HUES6 (cell line): ENCODE data around the gene UBE2L3.

Experiments used
- H3K27ac ChIP-seq: 2 replicates; pipeline ENCODE4 v1.7.0; 2013; ENCODE audit warnings: low read depth, mild to moderate bottlenecking, low read length, inconsistent platforms
- H3K27me3 ChIP-seq: 2 replicates; pipeline ENCODE4 v1.6.1; 2013; ENCODE audit warnings: low read length; ENCODE audit not compliant: control insufficient read depth, insufficient read depth
- H3K36me3 ChIP-seq: 2 replicates; pipeline ENCODE4 v1.6.1; 2013; ENCODE audit warnings: low read length; ENCODE audit not compliant: control insufficient read depth, insufficient read depth
- H3K4me1 ChIP-seq: 2 replicates; pipeline ENCODE4 v1.6.1; 2013; ENCODE audit warnings: low read length; ENCODE audit not compliant: control insufficient read depth, insufficient read depth
- H3K4me3 ChIP-seq: 2 replicates; pipeline ENCODE4 v1.5.1; 2013; ENCODE audit warnings: low read depth, low read length
- H3K9ac ChIP-seq: one replicate; pipeline ENCODE4 v1.6.1; 2013; ENCODE audit warnings: mild to moderate bottlenecking, low read length
- H3K9me3 ChIP-seq: 2 replicates; pipeline ENCODE4 v1.6.1; 2013; ENCODE audit warnings: low read depth, low read length; ENCODE audit not compliant: control insufficient read depth, insufficient read depth

Gene UBE2L3

GRCh38 chr22:21652010-21652546 lies 84.6 kb downstream of the UBE2L3 start:
- peaks cover 24% of the 10 kb centered on the region for H3K4me1 ChIP-seq
- no peaks in the 10 kb centered on the region for H3K27me3 ChIP-seq
- peak overlapping the region; percentile 93 for H3K4me3 ChIP-seq
- peak overlapping the region; percentile 96 for H3K9ac ChIP-seq
- peak overlapping the region; percentile 78 for H3K27ac ChIP-seq
- peaks cover 24% of the 10 kb centered on the region for H3K36me3 ChIP-seq
- H3K9me3 ChIP-seq = no peaks in the 10 kb centered on the region

- H3K36me3 ChIP-seq = peaks cover 24% of the 10 kb centered on the region
- peaks cover 26% of the 10 kb centered on the region for H3K4me1 ChIP-seq
- peak overlapping the region; percentile 96 for H3K9ac ChIP-seq
- H3K4me3 ChIP-seq = peak overlapping the region; percentile 93
- H3K9me3 ChIP-seq = no peaks in the 10 kb centered on the region
- H3K27ac ChIP-seq = peak overlapping the region; percentile 78; the same call in 1 of the 2 replicates
- H3K27me3 ChIP-seq = no peaks in the 10 kb centered on the region
Observed at GRCh38 chr22:21652547-21653545, 85.3 kb downstream of the UBE2L3 start.

GRCh38 chr22:21657020-21657359 lies 89.5 kb downstream of the UBE2L3 start:
- Histone ChIP-seq H3K27me3 (peaks cover 4% of the 10 kb centered on the region; the same call in 1 of the 2 replicates), H3K9me3 (no peaks in the 10 kb centered on the region), H3K4me1 (peaks cover 21% of the 10 kb centered on the region), H3K9ac (peak overlapping the region; percentile 43), H3K36me3 (peaks cover 20% of the 10 kb centered on the region), H3K27ac (no peak overlapping the region), H3K4me3 (peak overlapping the region; percentile 78)

GRCh38 chr22:21657360-21658032 lies 90.0 kb downstream of the UBE2L3 start:
- Histone ChIP-seq H3K36me3 (peaks cover 20% of the 10 kb centered on the region), H3K4me3 (peak overlapping the region; percentile 78), H3K9me3 (no peaks in the 10 kb centered on the region), H3K9ac (peak overlapping the region; percentile 54), H3K4me1 (peaks cover 21% of the 10 kb centered on the region), H3K27ac (no peak overlapping the region), H3K27me3 (peaks cover 4% of the 10 kb centered on the region; the same call in 1 of the 2 replicates)

GRCh38 chr22:21659864-21660525 lies 92.5 kb downstream of the UBE2L3 start:
- no peak overlapping the region for H3K4me3 ChIP-seq
- H3K36me3 ChIP-seq = 0 out of 2 replicates have a peak, but pooled peaks cover 2% of the 10 kb centered on the region
- H3K9ac ChIP-seq = no peak overlapping the region
- H3K27me3 ChIP-seq = peaks cover 4% of the 10 kb centered on the region; the same call in 1 of the 2 replicates
- no peaks in the 10 kb centered on the region for H3K9me3 ChIP-seq
- no peak overlapping the region for H3K27ac ChIP-seq
- H3K4me1 ChIP-seq = peaks cover 12% of the 10 kb centered on the region

- Histone ChIP-seq H3K9ac (no peak overlapping the region), H3K27me3 (peaks cover 4% of the 10 kb centered on the region; the same call in 1 of the 2 replicates)
Observed at GRCh38 chr22:21660904-21661303, 93.4 kb downstream of the UBE2L3 start.

GRCh38 chr22:21661991-21662390 lies 94.5 kb downstream of the UBE2L3 start:
- Histone ChIP-seq H3K4me1 (peaks cover 7% of the 10 kb centered on the region), H3K27ac (no peak overlapping the region), H3K9ac (no peak overlapping the region), H3K9me3 (no peaks in the 10 kb centered on the region), H3K36me3 (no peaks in the 10 kb centered on the region), H3K4me3 (no peak overlapping the region), H3K27me3 (peaks cover 4% of the 10 kb centered on the region; the same call in 1 of the 2 replicates)

More at GRCh38 chr22:21660904-21661303, 93.4 kb downstream of the UBE2L3 start:
- Histone ChIP-seq H3K27ac (no peak overlapping the region), H3K9me3 (no peaks in the 10 kb centered on the region), H3K36me3 (no peaks in the 10 kb centered on the region), H3K4me3 (no peak overlapping the region), H3K4me1 (peaks cover 12% of the 10 kb centered on the region)

- Histone ChIP-seq H3K4me3 (no peak overlapping the region), H3K27ac (no peak overlapping the region), H3K9me3 (no peaks in the 10 kb centered on the region), H3K9ac (no peak overlapping the region), H3K36me3 (no peaks in the 10 kb centered on the region), H3K4me1 (no peaks in the 10 kb centered on the region), H3K27me3 (peaks cover 4% of the 10 kb centered on the region; the same call in 1 of the 2 replicates)
Observed at GRCh38 chr22:21663738-21664137, 96.2 kb downstream of the UBE2L3 start.

- Histone ChIP-seq H3K27ac (no peak overlapping the region), H3K9ac (no peak overlapping the region), H3K27me3 (peaks cover 4% of the 10 kb centered on the region; the same call in 1 of the 2 replicates), H3K4me1 (no peaks in the 10 kb centered on the region), H3K9me3 (no peaks in the 10 kb centered on the region), H3K4me3 (peak overlapping the region; percentile 81), H3K36me3 (0 out of 2 replicates have a peak, but pooled peaks cover 5% of the 10 kb centered on the region)
Observed at GRCh38 chr22:21665047-21665851, 97.7 kb downstream of the UBE2L3 start.

- H3K36me3 ChIP-seq = peaks cover 19% of the 10 kb centered on the region
- H3K4me3 ChIP-seq = peak overlapping the region; percentile 81
- H3K27me3 ChIP-seq = no peaks in the 10 kb centered on the region
- no peaks in the 10 kb centered on the region for H3K4me1 ChIP-seq
- H3K9me3 ChIP-seq = no peaks in the 10 kb centered on the region
- no peak overlapping the region for H3K27ac ChIP-seq
- no peak overlapping the region for H3K9ac ChIP-seq
Observed at GRCh38 chr22:21666786-21667185, 99.3 kb downstream of the UBE2L3 start.
